GM23338 (cell line): ENCODE data around the gene DACT1. TPM values are rescaled to one million over a fixed set of nuclear protein-coding genes. Genes with fewer than 3 reads are reported as not detected.

Experiments
- ATAC-seq: fragments of 200-7000 bp; cut with Tn5 transposase; 3 replicates; pipeline ENCODE4 v1.9.1; 2020
- DNase-seq: peaks from one replicate; pipeline ENCODE4 v3.0.0-alpha.2; 2015; ENCODE audit warnings: low spot score
- H2AFZ ChIP-seq: fragments of 200-600 bp; sonication (generic); 2 replicates; pipeline ENCODE4 v1.8.0; 2016; ENCODE audit warnings: antibody characterized with exemption, mild to moderate bottlenecking, moderate library complexity
- H3F3A ChIP-seq: fragments of 200-600 bp; sonication (generic); replicated peaks from 2 replicates; pipeline ENCODE4 v1.8.0; 2017; ENCODE audit warnings: antibody characterized with exemption, mixed run types, low read depth
- H3K27ac ChIP-seq: fragments of 200-600 bp; sonication (generic); 2 replicates; pipeline ENCODE4 v1.6.1; 2016; ENCODE audit warnings: low read depth
- H3K27me3 ChIP-seq: fragments of 200-600 bp; sonication (generic); 2 replicates; pipeline ENCODE4 v1.8.0; 2016; ENCODE audit warnings: mild to moderate bottlenecking, mixed run types, moderate library complexity; ENCODE audit not compliant: insufficient read depth
- H3K36me3 ChIP-seq: fragments of 200-600 bp; sonication (generic); 2 replicates; pipeline ENCODE4 v1.8.0; 2016; ENCODE audit warnings: mild to moderate bottlenecking; ENCODE audit not compliant: insufficient read depth
- H3K4me1 ChIP-seq: fragments of 200-600 bp; sonication (generic); 2 replicates; pipeline ENCODE4 v1.8.0; 2016; ENCODE audit warnings: mild to moderate bottlenecking, moderate library complexity; ENCODE audit not compliant: insufficient read depth
- H3K4me2 ChIP-seq: fragments of 200-600 bp; sonication (generic); 2 replicates; pipeline ENCODE4 v1.7.1; 2017; ENCODE audit warnings: mixed run types
- H3K4me3 ChIP-seq: fragments of 200-600 bp; sonication (generic); 2 replicates; pipeline ENCODE4 v1.6.1; 2016; ENCODE audit warnings: mixed run types
- H3K79me2 ChIP-seq: fragments of 200-600 bp; sonication (generic); replicated peaks from 2 replicates; pipeline ENCODE4 v1.8.0; 2017; ENCODE audit warnings: mild to moderate bottlenecking; ENCODE audit not compliant: insufficient read depth
- H3K9me2 ChIP-seq: fragments of 200-600 bp; sonication (generic); 2 replicates; pipeline ENCODE4 v1.8.0; 2017; ENCODE audit not compliant: insufficient read depth
- H4K20me1 ChIP-seq: fragments of 200-600 bp; sonication (generic); replicated peaks from 2 replicates; pipeline ENCODE4 v1.8.0; 2017; ENCODE audit warnings: mild to moderate bottlenecking; ENCODE audit not compliant: insufficient read depth
- H3K27ac Mint-ChIP-seq: 2 replicates; pipeline ENCODE4 v1.8.0; 2020; ENCODE audit warnings: inconsistent platforms, mild to moderate bottlenecking, moderate library complexity, mixed read lengths
- H3K27me3 Mint-ChIP-seq: 3 replicates; pipeline ENCODE4 v1.8.0; 2022; ENCODE audit warnings: low read depth, mild to moderate bottlenecking, moderate library complexity, mixed read lengths, inconsistent platforms; ENCODE audit not compliant: insufficient read depth, poor library complexity
- H3K36me3 Mint-ChIP-seq: 3 replicates; pipeline ENCODE4 v1.8.0; 2021; ENCODE audit warnings: low read depth, mild to moderate bottlenecking, inconsistent platforms, moderate library complexity, mixed read lengths
- H3K4me1 Mint-ChIP-seq: 3 replicates; pipeline ENCODE4 v1.8.0; 2020; ENCODE audit warnings: mild to moderate bottlenecking, inconsistent platforms, mixed read lengths
- H3K4me3 Mint-ChIP-seq: 3 replicates; pipeline ENCODE4 v1.8.0; 2021; ENCODE audit warnings: moderate library complexity, mild to moderate bottlenecking, inconsistent platforms, mixed read lengths
- H3K9me3 Mint-ChIP-seq: 3 replicates; pipeline ENCODE4 v1.8.0; 2020; ENCODE audit warnings: moderate library complexity, mild to moderate bottlenecking, inconsistent platforms, mixed read lengths
- JUNB ChIP-seq: IDR thresholded peaks from one replicate; pipeline ENCODE4 v1.6.1; 2016; ENCODE audit warnings: antibody characterized with exemption; ENCODE audit not compliant: unreplicated experiment
- POLR2AphosphoS5 ChIP-seq: IDR thresholded peaks from 2 replicates; pipeline ENCODE4 v1.6.1; 2016; ENCODE audit warnings: antibody characterized with exemption, low read depth
- STAT1 ChIP-seq: IDR thresholded peaks from one replicate; pipeline ENCODE4 v1.6.1; 2016; ENCODE audit warnings: antibody characterized with exemption; ENCODE audit not compliant: unreplicated experiment
- polyA plus RNA-seq: library from polyadenylated mRNA; unstranded; fragments of >200 nt; fragmentation: Nextera tagmentation; extraction: Ambion mirVana; gene quantifications from 2 replicates; pipeline ENCODE4 v1.2.1, GENCODE V29; 2016
- total RNA-seq: library from RNA; depleted of rRNA; stranded (reverse); fragments of >200 nt; shearing (Covaris generic); gene quantifications from 2 replicates; pipeline ENCODE4 v1.2.3, GENCODE V29; 2014
- TF ChIP-seq, protein P1 (sequence below), 2 experiments: fragments of 200-600 bp in 1 of 2; sonication (generic) in 1 of 2; conservative IDR thresholded peaks; 2 replicates each; pipeline versions ENCODE4 v1.5.1 to v1.6.1; 2016 to 2017; ENCODE audit warnings: antibody characterized with exemption in 2 of 2, low read depth in 2 of 2, mild to moderate bottlenecking in 2 of 2, moderate library complexity in 1 of 2
- TF ChIP-seq, protein P2 (sequence below): IDR thresholded peaks from 2 replicates; pipeline ENCODE4 v1.6.1; 2016; ENCODE audit warnings: antibody characterized with exemption

The DACT1 gene
- total and polyA plus RNA-seq, 2 experiments from 2014 or later, result 5.7 to 26.6 TPM

DNA sequence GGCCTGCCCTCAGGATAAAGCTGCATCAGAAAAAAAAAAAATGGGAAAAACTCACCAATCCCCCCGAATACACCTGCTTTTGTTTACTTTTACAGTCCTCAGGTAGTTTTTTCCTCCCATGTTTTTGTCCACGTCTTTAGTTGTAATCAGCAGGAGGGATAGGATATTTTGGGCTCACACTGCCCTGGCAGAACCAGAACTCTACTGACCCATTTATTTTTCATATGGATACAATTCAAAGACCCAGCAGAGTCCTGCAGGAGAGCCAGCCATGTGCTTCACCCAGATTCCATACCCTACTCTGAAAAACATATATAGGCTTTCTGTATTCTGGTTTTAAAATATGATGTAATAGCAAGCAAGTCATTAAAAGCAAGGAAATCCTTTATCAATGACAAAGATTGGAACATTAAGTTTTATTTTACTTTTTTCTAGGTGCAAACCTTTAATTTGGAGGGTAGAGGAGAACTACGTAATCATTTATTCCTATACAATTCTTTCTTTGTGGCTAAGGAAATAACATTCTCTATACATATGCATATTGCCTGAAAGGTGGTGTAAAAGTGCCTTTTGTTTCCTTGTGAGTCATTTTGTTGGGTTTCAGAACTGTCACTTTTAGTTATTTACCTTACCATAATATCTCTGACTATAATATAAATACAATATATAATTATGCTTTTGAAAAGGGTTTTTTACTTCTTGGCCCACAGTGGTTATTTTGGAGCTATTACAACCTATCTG, 19.1 kb downstream of the DACT1 start:
- DNase-seq (no peak), ATAC-seq (no peak; the same call in 2 of the 3 replicates)
- H3K27ac ChIP-seq, result peak overlapping the region; percentile 4
- no peaks in the 10 kb centered on the region for H3K79me2 ChIP-seq
- no peaks in the 10 kb centered on the region for H4K20me1 ChIP-seq
- Mint-ChIP-seq H3K36me3 (no peaks in the 10 kb centered on the region; the same call in 2 of the 3 replicates), H3K4me1 (peaks cover 8% of the 10 kb centered on the region), H3K4me3 (no peak overlapping the region), H3K27me3 (peaks cover 2% of the 10 kb centered on the region), H3K9me3 (no peaks in the 10 kb centered on the region), H3K27ac (peak overlapping the region; percentile 58)
- H3K4me1 ChIP-seq, result peaks cover 20% of the 10 kb centered on the region
- no peaks in the 10 kb centered on the region for H3F3A ChIP-seq
- H3K27me3 ChIP-seq, result no peaks in the 10 kb centered on the region
- H3K4me3 ChIP-seq, result no peak overlapping the region
- no peaks in the 10 kb centered on the region for H3K9me2 ChIP-seq
- H3K36me3 ChIP-seq, result no peaks in the 10 kb centered on the region; the same call in 1 of the 2 replicates
- H3K4me2 ChIP-seq, result peak overlapping the region; percentile 10
- H2AFZ ChIP-seq, result no peak overlapping the region
- TF ChIP-seq, protein P1, sequence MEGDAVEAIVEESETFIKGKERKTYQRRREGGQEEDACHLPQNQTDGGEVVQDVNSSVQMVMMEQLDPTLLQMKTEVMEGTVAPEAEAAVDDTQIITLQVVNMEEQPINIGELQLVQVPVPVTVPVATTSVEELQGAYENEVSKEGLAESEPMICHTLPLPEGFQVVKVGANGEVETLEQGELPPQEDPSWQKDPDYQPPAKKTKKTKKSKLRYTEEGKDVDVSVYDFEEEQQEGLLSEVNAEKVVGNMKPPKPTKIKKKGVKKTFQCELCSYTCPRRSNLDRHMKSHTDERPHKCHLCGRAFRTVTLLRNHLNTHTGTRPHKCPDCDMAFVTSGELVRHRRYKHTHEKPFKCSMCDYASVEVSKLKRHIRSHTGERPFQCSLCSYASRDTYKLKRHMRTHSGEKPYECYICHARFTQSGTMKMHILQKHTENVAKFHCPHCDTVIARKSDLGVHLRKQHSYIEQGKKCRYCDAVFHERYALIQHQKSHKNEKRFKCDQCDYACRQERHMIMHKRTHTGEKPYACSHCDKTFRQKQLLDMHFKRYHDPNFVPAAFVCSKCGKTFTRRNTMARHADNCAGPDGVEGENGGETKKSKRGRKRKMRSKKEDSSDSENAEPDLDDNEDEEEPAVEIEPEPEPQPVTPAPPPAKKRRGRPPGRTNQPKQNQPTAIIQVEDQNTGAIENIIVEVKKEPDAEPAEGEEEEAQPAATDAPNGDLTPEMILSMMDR (conservative IDR thresholded peaks at IDR 0.05; ENCODE audit: low read depth in 2 of 2), result no peak
- TF ChIP-seq, protein P2, sequence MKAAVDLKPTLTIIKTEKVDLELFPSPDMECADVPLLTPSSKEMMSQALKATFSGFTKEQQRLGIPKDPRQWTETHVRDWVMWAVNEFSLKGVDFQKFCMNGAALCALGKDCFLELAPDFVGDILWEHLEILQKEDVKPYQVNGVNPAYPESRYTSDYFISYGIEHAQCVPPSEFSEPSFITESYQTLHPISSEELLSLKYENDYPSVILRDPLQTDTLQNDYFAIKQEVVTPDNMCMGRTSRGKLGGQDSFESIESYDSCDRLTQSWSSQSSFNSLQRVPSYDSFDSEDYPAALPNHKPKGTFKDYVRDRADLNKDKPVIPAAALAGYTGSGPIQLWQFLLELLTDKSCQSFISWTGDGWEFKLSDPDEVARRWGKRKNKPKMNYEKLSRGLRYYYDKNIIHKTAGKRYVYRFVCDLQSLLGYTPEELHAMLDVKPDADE, result no peak
- no peak for TF ChIP-seq JUNB
- TF ChIP-seq STAT1, result no peak
- no peak for TF ChIP-seq POLR2AphosphoS5

DNA sequence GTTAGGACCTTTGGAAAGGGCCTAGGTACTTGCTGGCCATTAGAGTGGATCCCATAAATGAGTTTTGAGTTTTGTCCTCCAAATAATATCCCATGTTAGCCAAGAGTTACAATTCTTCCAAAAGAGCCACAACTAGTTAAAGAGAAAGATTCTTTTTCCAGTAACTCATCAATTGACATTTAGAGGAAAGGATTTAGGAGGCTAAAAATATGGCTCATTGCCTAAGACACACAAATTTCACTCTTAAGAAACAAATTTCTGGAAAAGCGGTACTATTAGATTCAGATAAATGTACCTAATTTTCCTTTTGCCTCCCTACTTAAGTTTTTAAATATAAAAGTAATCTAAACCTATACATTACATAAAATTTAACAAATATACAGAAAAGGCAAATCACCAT, 21.3 kb downstream of the DACT1 start:
- no peak for TF ChIP-seq STAT1
- Histone ChIP-seq H3F3A (no peaks in the 10 kb centered on the region), H3K36me3 (no peaks in the 10 kb centered on the region; the same call in 1 of the 2 replicates), H4K20me1 (no peaks in the 10 kb centered on the region), H3K27me3 (no peaks in the 10 kb centered on the region), H2AFZ (no peak overlapping the region), H3K79me2 (no peaks in the 10 kb centered on the region), H3K27ac (no peak overlapping the region), H3K4me3 (no peak overlapping the region), H3K4me1 (peaks cover 20% of the 10 kb centered on the region), H3K9me2 (no peaks in the 10 kb centered on the region), H3K4me2 (no peak overlapping the region)
- Mint-ChIP-seq H3K4me1 (peaks cover 21% of the 10 kb centered on the region), H3K9me3 (no peaks in the 10 kb centered on the region), H3K27ac (no peak overlapping the region), H3K36me3 (no peaks in the 10 kb centered on the region; the same call in 2 of the 3 replicates), H3K27me3 (peaks cover 4% of the 10 kb centered on the region), H3K4me3 (no peak overlapping the region)
- DNase-seq (no peak), ATAC-seq (no peak)

DNA sequence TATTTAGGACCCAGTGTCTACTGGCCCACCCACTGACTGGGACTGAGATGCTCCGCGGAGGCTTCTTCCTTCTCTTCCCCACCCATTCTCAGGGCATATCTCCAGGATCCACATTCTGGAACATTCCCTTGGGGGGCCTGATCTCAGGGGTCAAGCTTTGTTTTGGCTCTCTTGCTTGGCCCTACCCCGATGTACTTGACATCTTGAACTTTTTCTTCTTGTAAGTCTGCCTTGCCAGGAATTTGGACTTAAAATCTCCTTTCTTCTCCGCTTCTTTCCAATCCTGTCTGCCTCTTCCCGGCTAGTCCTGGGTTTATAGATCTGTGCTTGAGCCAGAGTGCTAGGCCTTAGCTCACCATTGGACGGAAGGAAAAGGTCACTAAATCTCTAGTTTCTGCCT, 22.1 kb downstream of the DACT1 start:
- Mint-ChIP-seq H3K9me3 (no peaks in the 10 kb centered on the region), H3K27ac (no peak overlapping the region), H3K4me3 (no peak overlapping the region), H3K27me3 (peaks cover 4% of the 10 kb centered on the region), H3K4me1 (peaks cover 21% of the 10 kb centered on the region), H3K36me3 (no peaks in the 10 kb centered on the region; the same call in 2 of the 3 replicates)
- Histone ChIP-seq H3K79me2 (no peaks in the 10 kb centered on the region), H4K20me1 (no peaks in the 10 kb centered on the region), H3K4me1 (peaks cover 20% of the 10 kb centered on the region), H3K36me3 (no peaks in the 10 kb centered on the region; the same call in 1 of the 2 replicates), H3F3A (no peaks in the 10 kb centered on the region), H3K27ac (no peak overlapping the region), H3K4me3 (no peak overlapping the region), H2AFZ (no peak overlapping the region), H3K27me3 (no peaks in the 10 kb centered on the region), H3K9me2 (no peaks in the 10 kb centered on the region), H3K4me2 (no peak overlapping the region)
- ATAC-seq (no peak), DNase-seq (no peak)
- TF ChIP-seq, protein P2, result no peak
